Keratinocyte (primary cell): ENCODE results near the gene MAGI1. TPM values are rescaled to one million over a fixed set of nuclear protein-coding genes. Genes with fewer than 3 reads are reported as not detected.

Experiments used
- DNase-seq: peaks from one replicate; pipeline ENCODE4 v3.0.0-alpha.2; 2011; ENCODE audit warnings: low read depth, missing footprints, low spot score
- FAIRE-seq: peaks from 2 replicates; lab custom pipeline; 2011; peaks lifted over from hg19 to GRCh38; lab: Jason Lieb, UNC
- H2AFZ ChIP-seq: 2 replicates; pipeline ENCODE4 v1.6.0; 2012; ENCODE audit warnings: low read length, control low read depth, inconsistent platforms; ENCODE audit not compliant: control insufficient read depth
- H3K27ac ChIP-seq: 2 replicates; pipeline ENCODE4 v1.5.1; 2011; ENCODE audit warnings: low read length; ENCODE audit not compliant: control insufficient read depth, insufficient read depth
- H3K27me3 ChIP-seq: 3 replicates; pipeline ENCODE4 v1.6.0; 2011; ENCODE audit warnings: low read length; ENCODE audit not compliant: control insufficient read depth, insufficient read depth; ENCODE audit errors: extremely low read depth
- H3K36me3 ChIP-seq, 2 experiments: 2 replicates in 1 of 2; 3 replicates in 1 of 2; pipeline ENCODE4 v1.5.1; 2011; ENCODE audit warnings: low read length in 2 of 2, mild to moderate bottlenecking in 1 of 2; ENCODE audit not compliant: control insufficient read depth in 2 of 2, insufficient read depth in 2 of 2; ENCODE audit errors: extremely low read depth in 1 of 2
- H3K4me1 ChIP-seq: 3 replicates; pipeline ENCODE4 v1.5.1; 2011; ENCODE audit warnings: low read length; ENCODE audit not compliant: control insufficient read depth, insufficient read depth; ENCODE audit errors: extremely low read depth
- H3K4me2 ChIP-seq: 3 replicates; pipeline ENCODE4 v1.6.0; 2011; ENCODE audit warnings: low read depth, low read length; ENCODE audit not compliant: control insufficient read depth, insufficient read depth; ENCODE audit errors: extremely low read depth
- H3K4me3 ChIP-seq, 3 experiments: fragments of 200-600 bp in 1 of 3; sonication (generic) in 1 of 3; 2 replicates in 2 of 3; 3 replicates in 1 of 3; pipeline ENCODE4 v1.5.1; 2011 to 2016; ENCODE audit warnings: low read length in 3 of 3, mild to moderate bottlenecking in 3 of 3, control low read depth in 2 of 3, inconsistent platforms in 1 of 3, low read depth in 1 of 3, mixed read lengths in 1 of 3, mixed run types in 1 of 3, moderate library complexity in 1 of 3; ENCODE audit not compliant: control insufficient read depth in 2 of 3, insufficient read depth in 2 of 3; ENCODE audit errors: extremely low read depth in 1 of 3
- H3K79me2 ChIP-seq: 2 replicates; pipeline ENCODE4 v1.6.0; 2012; ENCODE audit warnings: low read length; ENCODE audit not compliant: control insufficient read depth, insufficient read depth
- H3K9ac ChIP-seq: 3 replicates; pipeline ENCODE4 v1.6.0; 2011; ENCODE audit warnings: low read length; ENCODE audit not compliant: control insufficient read depth, insufficient read depth; ENCODE audit errors: extremely low read depth
- H3K9me1 ChIP-seq: 3 replicates; pipeline ENCODE4 v1.6.0; 2011; ENCODE audit warnings: low read length; ENCODE audit not compliant: control insufficient read depth, insufficient read depth; ENCODE audit errors: extremely low read depth
- H3K9me3 ChIP-seq: 2 replicates; pipeline ENCODE4 v1.5.1; 2012; ENCODE audit warnings: low read depth, low read length; ENCODE audit not compliant: control insufficient read depth
- H4K20me1 ChIP-seq: 3 replicates; pipeline ENCODE4 v1.6.0; 2011; ENCODE audit warnings: low read length; ENCODE audit not compliant: control insufficient read depth, insufficient read depth; ENCODE audit errors: extremely low read depth
- CTCF ChIP-seq, 3 experiments: IDR thresholded peaks in 1 of 3; conservative IDR thresholded peaks in 1 of 3; optimal IDR thresholded peaks in 1 of 3; 2 replicates in 2 of 3; 3 replicates in 1 of 3; pipeline versions ENCODE3 to v1.5.1; 2011; ENCODE audit warnings: low read length in 3 of 3, mild to moderate bottlenecking in 3 of 3, moderate library complexity in 2 of 3, control low read depth in 1 of 3, inconsistent platforms in 1 of 3; ENCODE audit not compliant: insufficient read depth in 2 of 3; ENCODE audit errors: extremely low read depth in 1 of 3
- EZH2 ChIP-seq: IDR thresholded peaks from one replicate; pipeline ENCODE4 v1.6.1; 2012; ENCODE audit warnings: inconsistent platforms, mild to moderate bottlenecking, low read length, moderate library complexity
- dilution Hi-C: fragments of 300-500 bp; cut with MboI; formaldehyde crosslinking; loops from one replicate; pipeline ENCODE4 v1.7.0; 2020; ENCODE audit warnings: low sequenced_read_pairs; ENCODE audit not compliant: extremely low pct_ligation_motif_present
- polyA plus RNA-seq, 5 experiments: library from polyadenylated mRNA; depleted of rRNA in 3 of 5; stranded (reverse) in 3 of 5; stranded (forward) in 1 of 5; unstranded in 1 of 5; fragments of >200 nt; gene quantifications; 1 replicate in 1 of 5; 2 replicates in 3 of 5; 3 replicates in 1 of 5; pipeline versions ENCODE4 v1.2.1 to v1.2.3, GENCODE V29; 2011 to 2012; ENCODE audit warnings: missing spikeins in 2 of 5, low read depth in 1 of 5, low replicate concordance in 1 of 5

Gene MAGI1
- polyA plus RNA-seq, 1 donor (not counting 4 experiments of a cell fraction or from before 2014, with no cell fraction given), result 10.9 TPM

GRCh38 chr3:65751123-65751700, 287.5 kb downstream of the MAGI1 start:
- Histone ChIP-seq H4K20me1 (peaks cover 4% of the 10 kb centered on the region), H3K4me3 (no peak overlapping the region), H3K4me2 (no peak overlapping the region), H2AFZ (no peak overlapping the region), H3K9me3 (no peaks in the 10 kb centered on the region), H3K27ac (no peak overlapping the region), H3K9ac (no peak overlapping the region), H3K4me1 (no peaks in the 10 kb centered on the region), H3K36me3 (no peaks in the 10 kb centered on the region), H3K79me2 (no peaks in the 10 kb centered on the region), H3K9me1 (no peaks in the 10 kb centered on the region), H3K27me3 (no peaks in the 10 kb centered on the region)
- DNase-seq (no peak), FAIRE-seq (peak; percentile 41)
- dilution Hi-C loops, result no loop called here
- TF ChIP-seq EZH2, result no peak
- TF ChIP-seq CTCF (optimal IDR thresholded peaks at IDR 0.05 in 1 of 3, IDR thresholded peaks at IDR 0.05 in 1 of 3, conservative IDR thresholded peaks at IDR 0.05 in 1 of 3; ENCODE audit: extremely low read depth in 1 of 3, insufficient read depth in 2 of 3, low read length in 3 of 3), result peak; percentile 67 to 80 (median 79)

GRCh38 chr3:65749066-65749465, 289.7 kb downstream of the MAGI1 start:
- Histone ChIP-seq H3K36me3 (no peaks in the 10 kb centered on the region), H3K4me2 (no peak overlapping the region), H3K9ac (no peak overlapping the region), H3K4me3 (no peak overlapping the region), H3K79me2 (no peaks in the 10 kb centered on the region), H2AFZ (no peak overlapping the region), H3K27me3 (no peaks in the 10 kb centered on the region), H3K9me3 (no peaks in the 10 kb centered on the region), H4K20me1 (peaks cover 4% of the 10 kb centered on the region), H3K9me1 (no peaks in the 10 kb centered on the region), H3K4me1 (no peaks in the 10 kb centered on the region), H3K27ac (no peak overlapping the region)
- dilution Hi-C loops, result no loop called here
- no peak for DNase-seq
- no peak for FAIRE-seq
- TF ChIP-seq CTCF (optimal IDR thresholded peaks at IDR 0.05 in 1 of 3, IDR thresholded peaks at IDR 0.05 in 1 of 3, conservative IDR thresholded peaks at IDR 0.05 in 1 of 3; ENCODE audit: extremely low read depth in 1 of 3, insufficient read depth in 2 of 3, low read length in 3 of 3), result no peak
- no peak for TF ChIP-seq EZH2
